Measurements from ENCODE around the gene JAK2.

GRCh38 chr9:4967523-4967922 lies 17.5 kb upstream of the JAK2 start:
- TF ChIP-seq CTCF (conservative IDR thresholded peaks at IDR 0.05 in 1 of 2, IDR thresholded peaks at IDR 0.05 in 1 of 2; ENCODE audit: extremely low read depth in 1 of 2, insufficient read depth in 1 of 2, low read depth in 1 of 2, low read length in 2 of 2), result no peak
- no peak for TF ChIP-seq EZH2 (IDR thresholded peaks at IDR 0.05; ENCODE audit: borderline replicate concordance, low read length)

Data from mammary epithelial cell (primary cell).